ENCODE results near the gene PPP2R2B.

GRCh38 chr5:146560205-146560812 lies 318.2 kb downstream of the PPP2R2B start:
- TF ChIP-seq POLR2A (IDR thresholded peaks at IDR 0.05) (no peak), CTCF (IDR thresholded peaks at IDR 0.05) (no peak), POLR2AphosphoS5 (IDR thresholded peaks at IDR 0.05) (no peak), EP300 (IDR thresholded peaks at IDR 0.05; ENCODE audit: low read depth) (no peak)

Data from transverse colon (tissue), 4 donors.